ENCODE measurements around the gene CPTP. TPM values are rescaled to one million over a fixed set of nuclear protein-coding genes. Genes with fewer than 3 reads are reported as not detected.
A peak's percentile ranks its signal among the peaks of the same experiment; 100 is the strongest.

CPTP gene
- total and polyA plus RNA-seq, 2 of the 13 experiments (the other 11 are each of a cell fraction or from before 2014, with no cell fraction given), result 5.5 to 9.3 TPM

DNA sequence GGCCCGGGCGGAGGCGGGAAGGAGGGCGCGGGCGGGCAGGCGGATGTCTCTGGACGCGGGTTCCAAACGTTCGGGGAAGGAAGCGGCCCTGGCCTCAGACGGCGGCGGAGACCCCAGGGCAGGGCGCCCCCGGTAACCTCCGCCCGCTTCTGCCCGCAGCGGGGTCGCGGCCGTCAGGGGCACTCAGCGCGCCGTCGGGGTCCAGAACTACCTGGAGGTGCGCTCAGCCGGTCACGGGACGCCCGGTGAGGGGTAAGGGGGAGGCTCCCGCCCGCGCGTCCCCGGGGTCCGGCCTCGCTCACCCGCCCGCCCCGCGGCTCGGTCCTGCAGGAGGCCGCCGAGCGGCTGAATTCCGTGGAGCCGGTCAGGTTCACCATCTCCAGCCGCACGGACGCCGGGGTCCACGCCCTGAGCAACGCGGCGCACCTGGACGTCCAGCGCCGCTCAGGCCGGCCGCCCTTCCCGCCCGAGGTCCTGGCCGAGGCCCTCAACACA lies 15.8 kb upstream of the CPTP start (continued):
- TF ChIP-seq HNF1A (IDR thresholded peaks at IDR 0.05; ENCODE audit: low read depth), result no peak
- no peak for TF ChIP-seq HNF1A (CRISPR knock-in tag; IDR thresholded peaks at IDR 0.05; ENCODE audit: borderline replicate concordance)
- TF ChIP-seq ZNF430 (CRISPR knock-in tag; IDR thresholded peaks at IDR 0.05), result no peak
- no peak for TF ChIP-seq ELF1 (CRISPR knock-in tag; IDR thresholded peaks at IDR 0.05)
- TF ChIP-seq GTF3A (CRISPR knock-in tag; conservative IDR thresholded peaks at IDR 0.05), result no peak
- TF ChIP-seq ZNF607 (CRISPR knock-in tag; IDR thresholded peaks at IDR 0.05; ENCODE audit: borderline replicate concordance), result peak; percentile 10; the same call in 1 of the 2 replicates
- TF ChIP-seq, protein P1, sequence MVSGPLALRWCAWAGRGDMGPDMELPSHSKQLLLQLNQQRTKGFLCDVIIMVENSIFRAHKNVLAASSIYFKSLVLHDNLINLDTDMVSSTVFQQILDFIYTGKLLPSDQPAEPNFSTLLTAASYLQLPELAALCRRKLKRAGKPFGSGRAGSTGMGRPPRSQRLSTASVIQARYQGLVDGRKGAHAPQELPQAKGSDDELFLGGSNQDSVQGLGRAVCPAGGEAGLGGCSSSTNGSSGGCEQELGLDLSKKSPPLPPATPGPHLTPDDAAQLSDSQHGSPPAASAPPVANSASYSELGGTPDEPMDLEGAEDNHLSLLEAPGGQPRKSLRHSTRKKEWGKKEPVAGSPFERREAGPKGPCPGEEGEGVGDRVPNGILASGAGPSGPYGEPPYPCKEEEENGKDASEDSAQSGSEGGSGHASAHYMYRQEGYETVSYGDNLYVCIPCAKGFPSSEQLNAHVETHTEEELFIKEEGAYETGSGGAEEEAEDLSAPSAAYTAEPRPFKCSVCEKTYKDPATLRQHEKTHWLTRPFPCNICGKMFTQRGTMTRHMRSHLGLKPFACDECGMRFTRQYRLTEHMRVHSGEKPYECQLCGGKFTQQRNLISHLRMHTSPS (CRISPR knock-in tag; IDR thresholded peaks at IDR 0.05; ENCODE audit: low read depth), result no peak
- no peak; the same call in 1 of the 2 replicates for TF ChIP-seq MXD1 (CRISPR knock-in tag; IDR thresholded peaks at IDR 0.05)
- TF ChIP-seq, protein P2, sequence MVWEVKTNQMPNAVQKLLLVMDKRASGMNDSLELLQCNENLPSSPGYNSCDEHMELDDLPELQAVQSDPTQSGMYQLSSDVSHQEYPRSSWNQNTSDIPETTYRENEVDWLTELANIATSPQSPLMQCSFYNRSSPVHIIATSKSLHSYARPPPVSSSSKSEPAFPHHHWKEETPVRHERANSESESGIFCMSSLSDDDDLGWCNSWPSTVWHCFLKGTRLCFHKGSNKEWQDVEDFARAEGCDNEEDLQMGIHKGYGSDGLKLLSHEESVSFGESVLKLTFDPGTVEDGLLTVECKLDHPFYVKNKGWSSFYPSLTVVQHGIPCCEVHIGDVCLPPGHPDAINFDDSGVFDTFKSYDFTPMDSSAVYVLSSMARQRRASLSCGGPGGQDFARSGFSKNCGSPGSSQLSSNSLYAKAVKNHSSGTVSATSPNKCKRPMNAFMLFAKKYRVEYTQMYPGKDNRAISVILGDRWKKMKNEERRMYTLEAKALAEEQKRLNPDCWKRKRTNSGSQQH (CRISPR knock-in tag; IDR thresholded peaks at IDR 0.05; ENCODE audit: low read depth), result no peak
- TF ChIP-seq ZEB1 (IDR thresholded peaks at IDR 0.05; ENCODE audit: insufficient replicate concordance, low read depth), result no peak
- TF ChIP-seq KLF13 (CRISPR knock-in tag; IDR thresholded peaks at IDR 0.05), result no peak
- TF ChIP-seq ASH2L (IDR thresholded peaks at IDR 0.05; ENCODE audit: insufficient read length, low read depth, low read length), result peak; percentile 15
- no peak for TF ChIP-seq IKZF4 (CRISPR knock-in tag; IDR thresholded peaks at IDR 0.05; ENCODE audit: borderline replicate concordance, low read depth, not compliant biosample characterization)
- TF ChIP-seq MBD4 (IDR thresholded peaks at IDR 0.05; ENCODE audit: borderline replicate concordance, low read length), result no peak
- TF ChIP-seq MIER2 (CRISPR knock-in tag; IDR thresholded peaks at IDR 0.05), result no peak
- TF ChIP-seq, protein P3, sequence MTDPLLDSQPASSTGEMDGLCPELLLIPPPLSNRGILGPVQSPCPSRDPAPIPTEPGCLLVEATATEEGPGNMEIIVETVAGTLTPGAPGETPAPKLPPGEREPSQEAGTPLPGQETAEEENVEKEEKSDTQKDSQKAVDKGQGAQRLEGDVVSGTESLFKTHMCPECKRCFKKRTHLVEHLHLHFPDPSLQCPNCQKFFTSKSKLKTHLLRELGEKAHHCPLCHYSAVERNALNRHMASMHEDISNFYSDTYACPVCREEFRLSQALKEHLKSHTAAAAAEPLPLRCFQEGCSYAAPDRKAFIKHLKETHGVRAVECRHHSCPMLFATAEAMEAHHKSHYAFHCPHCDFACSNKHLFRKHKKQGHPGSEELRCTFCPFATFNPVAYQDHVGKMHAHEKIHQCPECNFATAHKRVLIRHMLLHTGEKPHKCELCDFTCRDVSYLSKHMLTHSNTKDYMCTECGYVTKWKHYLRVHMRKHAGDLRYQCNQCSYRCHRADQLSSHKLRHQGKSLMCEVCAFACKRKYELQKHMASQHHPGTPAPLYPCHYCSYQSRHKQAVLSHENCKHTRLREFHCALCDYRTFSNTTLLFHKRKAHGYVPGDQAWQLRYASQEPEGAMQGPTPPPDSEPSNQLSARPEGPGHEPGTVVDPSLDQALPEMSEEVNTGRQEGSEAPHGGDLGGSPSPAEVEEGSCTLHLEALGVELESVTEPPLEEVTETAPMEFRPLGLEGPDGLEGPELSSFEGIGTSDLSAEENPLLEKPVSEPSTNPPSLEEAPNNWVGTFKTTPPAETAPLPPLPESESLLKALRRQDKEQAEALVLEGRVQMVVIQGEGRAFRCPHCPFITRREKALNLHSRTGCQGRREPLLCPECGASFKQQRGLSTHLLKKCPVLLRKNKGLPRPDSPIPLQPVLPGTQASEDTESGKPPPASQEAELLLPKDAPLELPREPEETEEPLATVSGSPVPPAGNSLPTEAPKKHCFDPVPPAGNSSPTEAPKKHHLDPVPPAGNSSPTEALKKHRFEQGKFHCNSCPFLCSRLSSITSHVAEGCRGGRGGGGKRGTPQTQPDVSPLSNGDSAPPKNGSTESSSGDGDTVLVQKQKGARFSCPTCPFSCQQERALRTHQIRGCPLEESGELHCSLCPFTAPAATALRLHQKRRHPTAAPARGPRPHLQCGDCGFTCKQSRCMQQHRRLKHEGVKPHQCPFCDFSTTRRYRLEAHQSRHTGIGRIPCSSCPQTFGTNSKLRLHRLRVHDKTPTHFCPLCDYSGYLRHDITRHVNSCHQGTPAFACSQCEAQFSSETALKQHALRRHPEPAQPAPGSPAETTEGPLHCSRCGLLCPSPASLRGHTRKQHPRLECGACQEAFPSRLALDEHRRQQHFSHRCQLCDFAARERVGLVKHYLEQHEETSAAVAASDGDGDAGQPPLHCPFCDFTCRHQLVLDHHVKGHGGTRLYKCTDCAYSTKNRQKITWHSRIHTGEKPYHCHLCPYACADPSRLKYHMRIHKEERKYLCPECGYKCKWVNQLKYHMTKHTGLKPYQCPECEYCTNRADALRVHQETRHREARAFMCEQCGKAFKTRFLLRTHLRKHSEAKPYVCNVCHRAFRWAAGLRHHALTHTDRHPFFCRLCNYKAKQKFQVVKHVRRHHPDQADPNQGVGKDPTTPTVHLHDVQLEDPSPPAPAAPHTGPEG (CRISPR knock-in tag; IDR thresholded peaks at IDR 0.05), result peak; percentile 85; the same call in 1 of the 2 replicates
